Esophagus squamous epithelium (tissue), 4 donors: ENCODE measurements around the gene CLECL1.

Experiments
- CTCF ChIP-seq, 6 experiments: fragments of 450-650 bp in 4 of 6; fragments of 200-600 bp in 2 of 6; sonication (generic) in 2 of 6; IDR thresholded peaks; one replicate each; pipeline ENCODE4 v1.5.1; 2016 to 2019; ENCODE audit warnings: antibody characterized with exemption in 6 of 6, mild to moderate bottlenecking in 4 of 6, moderate library complexity in 4 of 6
- POLR2A ChIP-seq, 4 donors: fragments of 450-650 bp; IDR thresholded peaks; one replicate each; pipeline ENCODE4 v1.6.1; 2017; ENCODE audit warnings: antibody characterized with exemption in 4 of 4, mild to moderate bottlenecking in 4 of 4, moderate library complexity in 3 of 4

GRCh38 chr12:9725213-9725870 is 7.6 kb downstream of the CLECL1 start:
- no peak for TF ChIP-seq CTCF (IDR thresholded peaks at IDR 0.05)
- TF ChIP-seq POLR2A (IDR thresholded peaks at IDR 0.05), result no peak
